HFFc6 (cell line): ENCODE results near the gene AIF1L. TPM values are rescaled to one million over a fixed set of nuclear protein-coding genes. Genes with fewer than 3 reads are reported as not detected.
A peak's percentile ranks its signal among the peaks of the same experiment; 100 is the strongest.

Source experiments
- DNase-seq: peaks from one replicate; pipeline ENCODE4 v3.0.0-alpha.2; 2018
- H3K27ac Mint-ChIP-seq: 2 replicates; pipeline ENCODE4 v1.8.0; 2020; ENCODE audit warnings: mild to moderate bottlenecking, mixed read lengths
- H3K27me3 Mint-ChIP-seq: 2 replicates; pipeline ENCODE4 v1.8.0; 2021; ENCODE audit warnings: mild to moderate bottlenecking, moderate library complexity, mixed read lengths; ENCODE audit not compliant: insufficient read depth
- H3K36me3 Mint-ChIP-seq: 2 replicates; pipeline ENCODE4 v1.8.0; 2021; ENCODE audit warnings: low read depth, mixed read lengths
- H3K4me1 Mint-ChIP-seq: 2 replicates; pipeline ENCODE4 v1.8.0; 2020; ENCODE audit warnings: low read depth, mixed read lengths
- H3K4me3 Mint-ChIP-seq: 2 replicates; pipeline ENCODE4 v1.8.0; 2020; ENCODE audit warnings: mild to moderate bottlenecking, moderate library complexity, mixed read lengths
- H3K9me3 Mint-ChIP-seq: 2 replicates; pipeline ENCODE4 v1.8.0; 2020; ENCODE audit warnings: mild to moderate bottlenecking, mixed read lengths
- CTCF ChIP-seq: fragments of 200-600 bp; sonication (generic); IDR thresholded peaks from 2 replicates; pipeline ENCODE4 v1.5.0; 2021; ENCODE audit warnings: antibody characterized with exemption, mild to moderate bottlenecking
- total RNA-seq, 6 experiments: library from RNA; stranded (reverse); fragmentation: NEBNext Ultra II Directional; extraction: Animal tissue kit (Norgen Biotek cat#: 25700); gene quantifications; 2 replicates in 1 of 6; 3 replicates in 5 of 6; pipeline ENCODE4 v1.2.3, GENCODE V29; 2021

Gene AIF1L
- total RNA-seq, 6 experiments from 2014 or later = 0.05 to 0.37 (median 0.21) TPM

- no peak overlapping the region for H3K27ac Mint-ChIP-seq
- peaks cover 44% of the 10 kb centered on the region for H3K27me3 Mint-ChIP-seq
- no peaks in the 10 kb centered on the region for H3K36me3 Mint-ChIP-seq
- TF ChIP-seq CTCF = no peak
- H3K4me1 Mint-ChIP-seq = peaks cover 10% of the 10 kb centered on the region
- no peaks in the 10 kb centered on the region for H3K9me3 Mint-ChIP-seq
- peak; percentile 25 for DNase-seq
- no peak overlapping the region for H3K4me3 Mint-ChIP-seq
Observed at GRCh38 chr9:131094622-131095021, 1.7 kb upstream of the AIF1L start.

GRCh38 chr9:131095666-131096268 is 564 bp upstream of the AIF1L start:
- DNase-seq = no peak
- H3K36me3 Mint-ChIP-seq = no peaks in the 10 kb centered on the region
- H3K4me1 Mint-ChIP-seq = peaks cover 10% of the 10 kb centered on the region
- H3K27ac Mint-ChIP-seq = no peak overlapping the region
- H3K9me3 Mint-ChIP-seq = no peaks in the 10 kb centered on the region
- H3K4me3 Mint-ChIP-seq = no peak overlapping the region
- H3K27me3 Mint-ChIP-seq = peaks cover 44% of the 10 kb centered on the region
- TF ChIP-seq CTCF = no peak

GRCh38 chr9:131097126-131097947 is 1.0 kb downstream of the AIF1L start:
- no peak for TF ChIP-seq CTCF
- Mint-ChIP-seq H3K27ac (no peak overlapping the region), H3K27me3 (peaks cover 47% of the 10 kb centered on the region), H3K9me3 (no peaks in the 10 kb centered on the region), H3K4me3 (no peak overlapping the region), H3K36me3 (no peaks in the 10 kb centered on the region), H3K4me1 (peaks cover 10% of the 10 kb centered on the region)
- DNase-seq = no peak

- H3K4me3 Mint-ChIP-seq = no peak overlapping the region
- no peaks in the 10 kb centered on the region for H3K9me3 Mint-ChIP-seq
- no peak overlapping the region for H3K27ac Mint-ChIP-seq
- no peak for TF ChIP-seq CTCF
- peaks cover 44% of the 10 kb centered on the region for H3K27me3 Mint-ChIP-seq
- H3K36me3 Mint-ChIP-seq = no peaks in the 10 kb centered on the region
- no peak for DNase-seq
- H3K4me1 Mint-ChIP-seq = peaks cover 15% of the 10 kb centered on the region
Observed at GRCh38 chr9:131097948-131098278, 1.6 kb downstream of the AIF1L start.

GRCh38 chr9:131098391-131099101 is 2.2 kb downstream of the AIF1L start:
- TF ChIP-seq CTCF = no peak
- Mint-ChIP-seq H3K27me3 (peaks cover 44% of the 10 kb centered on the region), H3K27ac (no peak overlapping the region), H3K4me1 (peaks cover 16% of the 10 kb centered on the region), H3K36me3 (no peaks in the 10 kb centered on the region), H3K4me3 (no peak overlapping the region), H3K9me3 (no peaks in the 10 kb centered on the region)
- no peak for DNase-seq
